Hippocampal formation (tissue), 2 donors: ENCODE measurements around the gene SPNS3.

Source experiments
- DNase-seq, 2 donors: peaks; one replicate each; lab custom pipeline; 2025; lab: John Stamatoyannopoulos, UW

SPNS3 gene

DNA sequence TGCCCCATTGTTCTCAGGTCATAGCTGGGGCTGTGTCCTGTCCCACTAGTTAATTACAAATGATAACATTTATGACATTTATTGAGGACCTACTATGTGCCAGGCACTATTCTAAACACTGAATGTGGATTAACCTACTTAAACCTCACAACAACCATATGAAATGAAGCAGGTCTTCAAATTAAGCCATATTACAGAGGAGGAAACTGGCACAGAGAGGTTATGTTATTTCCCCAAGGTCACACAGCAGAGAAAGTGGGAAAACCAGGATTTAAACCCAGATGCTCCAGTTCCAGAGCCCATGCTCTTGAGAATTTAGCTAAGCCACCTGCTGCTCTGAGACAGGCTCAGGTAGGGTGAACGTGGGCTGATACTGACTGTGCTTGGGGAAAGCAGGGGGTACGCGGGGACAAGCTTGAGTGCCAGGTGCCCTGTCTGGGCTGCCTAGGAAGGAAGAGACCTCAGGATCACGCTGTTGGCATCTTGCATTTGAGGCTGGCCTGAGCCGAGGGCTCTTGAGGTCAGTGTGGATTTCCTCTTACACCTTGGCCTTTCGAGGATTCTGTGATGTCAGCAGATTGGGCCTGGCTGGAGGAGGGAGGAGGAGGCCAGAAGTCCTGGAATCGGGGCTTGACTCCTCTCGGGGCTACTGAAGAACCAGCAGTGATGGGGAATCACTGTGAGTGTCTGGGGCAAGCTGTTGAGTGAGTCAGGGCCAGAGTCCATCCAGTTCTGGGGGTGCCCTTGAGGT is 73.8 kb downstream of the SPNS3 start:
- no peak for DNase-seq

DNA sequence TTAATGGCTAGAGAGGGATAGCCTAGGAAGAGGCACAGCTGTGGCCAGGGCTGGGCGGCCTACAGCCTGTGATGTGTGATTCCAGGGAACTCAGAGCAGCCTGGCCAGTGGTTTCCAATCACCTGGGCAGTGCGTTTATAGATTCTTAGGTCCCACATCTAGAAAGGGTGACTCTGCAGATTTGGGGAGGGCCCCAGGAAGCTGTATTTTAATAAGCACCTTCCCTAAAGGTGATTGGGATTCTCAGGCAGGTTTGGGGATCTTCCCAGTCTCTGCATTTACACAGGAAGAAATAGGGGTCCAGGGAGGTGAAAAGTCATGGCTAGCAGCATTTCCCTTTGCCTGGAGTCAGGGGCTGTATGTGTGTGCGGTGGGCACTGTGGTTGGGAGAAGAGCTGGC is 74.5 kb downstream of the SPNS3 start:
- no peak for DNase-seq

DNA sequence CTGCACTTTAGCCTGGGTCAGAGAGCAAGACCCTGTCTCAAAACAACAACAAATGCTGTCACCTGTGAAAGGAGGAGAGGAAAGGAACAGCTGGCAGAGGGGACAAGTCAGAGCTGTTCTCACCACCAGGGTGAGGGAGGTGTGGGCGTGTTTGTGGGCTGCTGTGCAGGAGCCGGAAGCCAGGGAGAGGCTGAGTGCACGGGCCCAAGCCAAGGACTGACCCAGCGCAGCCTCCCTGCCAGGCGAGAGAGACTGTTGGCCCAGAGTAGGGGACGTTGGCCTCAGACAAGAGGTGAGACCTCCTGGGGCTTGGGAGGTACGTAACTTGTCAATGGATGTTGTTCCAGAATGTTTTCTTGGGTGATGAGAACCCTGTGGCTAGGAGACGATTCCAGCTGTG is 75.7 kb downstream of the SPNS3 start:
- no peak for DNase-seq

DNA sequence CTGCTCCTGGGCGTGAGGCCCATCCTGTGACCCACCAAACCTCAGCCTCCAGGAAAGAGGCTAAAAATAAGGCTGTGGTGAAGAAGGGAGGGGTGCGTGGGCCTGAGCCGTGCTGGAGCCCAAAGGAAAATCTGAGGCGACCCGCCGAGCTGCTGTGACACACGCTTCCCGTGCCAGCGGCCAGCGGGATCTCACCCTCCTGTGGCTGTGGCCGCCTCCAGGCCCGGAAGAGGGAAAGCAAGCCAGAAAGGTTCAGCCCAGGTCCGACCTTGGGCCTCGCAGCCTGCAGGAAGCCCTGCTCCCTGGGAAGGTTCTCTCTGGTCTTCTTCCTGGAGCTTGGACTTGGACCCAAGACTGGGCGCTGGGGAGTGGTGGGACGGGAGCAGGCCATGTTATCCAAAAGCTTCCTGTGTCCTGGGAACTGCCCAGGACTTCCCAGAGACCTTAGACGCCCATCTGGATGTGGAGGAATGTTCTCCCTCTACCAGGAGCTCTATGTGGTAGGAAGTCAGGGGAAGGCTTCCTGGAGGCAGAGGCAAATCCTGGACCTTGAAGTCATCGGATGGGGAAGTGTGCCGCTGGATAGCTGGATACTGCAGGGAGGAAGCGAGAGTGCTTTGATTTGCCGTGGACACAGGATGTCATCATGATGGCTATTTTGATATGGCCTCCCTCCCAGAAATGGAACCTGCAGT is 76.3 kb downstream of the SPNS3 start:
- DNase-seq, result no peak

DNA sequence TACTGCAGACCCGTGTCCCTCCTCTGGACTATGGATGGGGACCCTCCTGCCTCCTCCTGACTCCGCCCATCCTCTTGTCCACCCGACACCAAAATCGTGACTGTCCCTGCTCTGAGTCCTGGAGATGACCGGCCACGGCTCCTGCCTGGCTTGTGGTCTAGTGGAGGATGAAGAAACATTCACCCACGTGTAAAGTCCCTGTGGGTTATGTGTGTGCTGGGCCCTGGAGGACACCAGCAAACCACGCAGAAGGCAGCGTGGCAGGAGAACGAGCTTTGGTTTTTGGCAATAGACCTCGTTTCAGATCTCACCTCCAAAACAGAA is 76.8 kb downstream of the SPNS3 start:
- DNase-seq, result no peak

DNA sequence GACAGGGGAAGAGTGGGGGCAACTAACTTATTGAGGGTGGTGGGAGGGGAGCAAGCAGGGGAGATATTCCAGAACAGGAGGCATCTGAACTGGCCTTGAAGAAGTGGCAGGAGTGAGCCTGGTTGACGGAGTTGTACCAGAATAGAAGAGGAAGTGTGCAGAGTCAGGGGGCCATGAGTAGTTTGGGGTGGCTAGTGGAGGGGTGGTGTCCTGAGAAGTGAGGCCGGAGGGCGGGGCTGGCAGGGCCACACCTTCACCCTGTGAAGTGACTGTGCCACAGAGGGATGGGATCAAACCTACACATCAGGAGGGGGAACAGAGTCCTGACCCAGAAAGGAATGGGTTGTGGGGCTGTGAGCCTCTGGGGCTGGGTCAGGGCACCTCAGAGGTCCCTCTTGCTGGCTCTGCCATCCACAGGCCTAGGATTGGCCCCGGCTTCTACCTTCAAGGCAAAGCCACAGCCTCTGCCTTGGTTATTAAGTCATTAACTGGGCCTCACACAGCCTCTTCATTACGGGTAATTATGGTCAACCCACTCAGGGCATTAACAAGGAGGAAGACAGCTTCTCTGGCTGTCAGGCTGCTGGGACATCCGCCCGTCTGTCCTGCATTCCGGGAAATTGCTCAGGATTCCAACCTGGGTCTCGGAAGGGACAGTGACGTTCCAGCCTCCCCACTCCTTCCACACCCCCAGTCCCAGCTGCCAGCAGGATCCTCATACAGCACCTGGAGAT is 77.6 kb downstream of the SPNS3 start:
- DNase-seq, result no peak

DNA sequence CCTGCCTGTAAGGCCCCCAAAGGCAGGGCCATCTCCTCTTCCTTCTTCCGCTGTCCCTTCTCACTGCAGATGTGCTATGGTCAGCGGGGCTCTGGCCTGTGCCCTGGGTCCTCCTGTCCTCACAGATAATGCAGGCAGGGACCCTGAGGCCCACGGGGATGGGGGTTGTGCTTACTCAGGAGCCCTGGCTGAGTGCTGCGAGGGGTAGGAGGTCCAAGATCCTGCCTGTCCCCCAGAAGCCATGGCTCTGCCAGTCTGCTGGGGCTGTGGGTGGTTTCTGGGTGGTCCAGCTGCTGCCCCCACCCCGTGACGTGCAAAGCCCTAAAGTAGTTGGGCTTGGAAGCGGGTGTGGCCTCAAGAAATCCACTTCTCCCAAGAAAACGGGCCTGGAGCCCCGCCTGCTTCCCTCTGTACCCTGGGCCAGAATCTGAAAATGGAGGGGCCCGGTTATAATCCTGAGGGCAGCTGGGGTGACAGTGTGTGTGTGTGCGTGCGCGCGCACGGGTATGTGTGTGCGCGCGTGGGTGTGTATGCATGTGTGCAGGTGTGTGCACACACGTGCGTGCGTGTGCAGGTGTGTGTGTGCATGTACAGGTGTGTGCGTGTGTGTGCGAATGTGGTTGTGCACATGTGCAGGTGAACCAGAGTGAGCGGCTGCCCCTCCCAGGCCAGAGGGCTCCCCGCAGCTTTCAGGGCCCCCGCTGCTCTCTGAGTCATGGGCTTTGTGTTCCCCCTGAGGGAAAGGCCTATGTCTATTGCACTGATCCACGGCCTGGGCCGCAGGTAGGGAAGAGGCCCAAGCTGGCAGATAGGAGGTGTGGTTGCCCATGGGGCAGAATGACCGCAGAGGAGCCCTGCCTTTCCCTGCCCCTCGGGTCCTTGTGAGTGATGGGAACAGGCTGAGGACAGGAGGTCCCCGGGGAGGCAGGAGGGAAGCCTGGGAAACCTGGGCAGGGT is 78.7 kb downstream of the SPNS3 start:
- DNase-seq, result no peak

DNA sequence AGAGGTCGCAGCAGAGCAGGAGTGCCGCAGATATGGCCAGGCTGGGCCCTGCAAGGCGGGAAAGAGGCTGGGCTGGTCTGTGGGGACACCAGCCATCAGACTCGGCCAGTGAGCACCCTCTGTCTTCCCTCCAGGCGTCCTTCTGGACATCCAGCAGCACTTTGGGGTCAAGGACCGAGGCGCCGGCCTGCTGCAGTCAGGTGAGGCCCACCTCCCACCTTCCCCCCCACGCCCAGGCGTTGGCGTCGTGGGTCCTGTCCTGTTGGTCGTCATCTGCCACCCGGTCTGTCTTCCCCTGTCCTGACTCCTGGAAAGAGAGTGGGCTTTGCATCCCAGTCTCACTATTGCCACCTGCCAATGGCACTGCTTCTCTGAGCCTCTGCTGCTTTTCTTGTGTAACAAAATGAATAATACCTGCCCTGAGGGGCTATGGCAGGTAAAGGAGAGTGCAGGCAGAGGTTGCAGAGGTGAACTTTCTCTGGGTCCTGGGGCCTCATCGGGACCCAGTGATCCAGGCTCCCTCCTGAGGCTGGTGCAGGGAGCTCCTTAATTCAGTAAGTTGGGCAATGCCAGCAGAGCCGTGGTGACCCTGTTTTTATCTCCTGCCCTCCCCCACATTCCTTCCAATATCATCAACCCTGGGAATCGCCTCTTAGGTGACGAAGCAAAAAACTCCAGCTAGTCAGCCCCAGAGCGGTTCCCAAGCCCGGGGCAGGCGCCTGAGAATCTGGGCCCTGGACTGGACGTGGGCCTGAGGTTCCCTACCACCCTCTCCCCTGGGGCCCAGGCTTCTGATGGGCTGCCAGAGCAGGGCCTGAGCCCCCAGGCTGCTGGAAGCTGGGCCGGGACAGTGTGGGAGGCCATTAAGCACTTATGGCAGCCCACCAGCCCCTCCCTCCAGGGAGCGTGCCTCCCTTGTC is 79.6 kb downstream of the SPNS3 start:
- DNase-seq, result no peak

DNA sequence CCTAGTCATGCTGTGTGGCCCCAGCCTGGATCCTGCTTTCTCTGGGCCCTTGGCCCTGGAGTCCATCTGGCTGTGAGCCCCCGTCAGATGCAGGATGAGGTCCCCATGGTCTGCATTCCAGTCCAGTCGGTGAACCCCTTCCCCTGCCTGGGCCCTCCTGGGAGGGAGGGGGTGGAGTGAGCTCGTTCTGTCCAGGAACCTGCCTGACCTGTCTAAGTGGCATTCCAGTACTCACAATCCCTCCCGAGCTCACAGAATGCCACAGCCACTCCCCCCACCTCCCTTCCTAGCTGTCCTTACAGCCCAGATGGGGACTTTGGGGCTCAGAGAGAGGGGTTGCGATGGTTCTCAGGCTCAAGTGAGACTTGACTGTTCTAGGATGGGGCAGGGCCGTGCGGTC is 80.5 kb downstream of the SPNS3 start:
- no peak for DNase-seq

DNA sequence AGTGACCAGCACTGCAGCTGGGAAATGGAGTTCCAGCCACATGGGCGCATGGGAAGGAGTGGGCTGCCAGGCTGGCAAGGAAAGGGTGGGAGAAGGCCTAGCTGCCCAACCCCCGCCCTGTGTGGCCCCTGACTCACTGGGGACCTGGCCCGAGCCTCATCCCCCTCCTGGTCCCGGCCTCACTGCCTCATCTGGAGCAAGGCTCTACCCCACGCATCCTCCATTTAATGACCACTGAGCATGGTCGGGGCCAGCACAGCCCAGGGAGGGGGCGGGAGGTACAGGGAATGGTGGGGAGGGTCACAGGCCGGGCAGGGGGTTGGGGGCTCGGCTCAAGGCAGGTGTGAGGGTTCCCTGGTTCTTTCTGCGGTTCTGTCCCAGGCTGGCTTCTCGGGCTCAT is 81.0 kb downstream of the SPNS3 start:
- DNase-seq, result no peak

DNA sequence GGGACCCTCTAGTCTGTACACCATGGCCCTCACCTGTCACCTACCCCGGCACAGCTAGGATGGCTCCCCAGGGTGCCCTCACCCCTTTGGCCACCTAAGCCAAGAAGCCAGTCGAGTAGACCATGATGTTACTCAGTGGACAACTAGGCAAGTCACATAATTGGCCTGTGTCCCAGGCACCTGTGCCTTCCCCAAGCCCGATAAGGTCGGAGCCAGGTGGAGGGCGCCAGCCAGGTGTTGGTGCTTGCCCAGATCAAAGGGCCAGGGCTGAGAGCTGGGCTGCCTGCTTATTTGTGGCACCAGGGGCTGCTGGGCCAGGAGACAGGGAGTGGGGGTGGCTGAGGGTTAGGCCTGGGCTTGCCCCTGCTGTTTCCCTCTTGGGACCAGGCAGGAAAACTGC is 81.8 kb downstream of the SPNS3 start:
- no peak for DNase-seq

DNA sequence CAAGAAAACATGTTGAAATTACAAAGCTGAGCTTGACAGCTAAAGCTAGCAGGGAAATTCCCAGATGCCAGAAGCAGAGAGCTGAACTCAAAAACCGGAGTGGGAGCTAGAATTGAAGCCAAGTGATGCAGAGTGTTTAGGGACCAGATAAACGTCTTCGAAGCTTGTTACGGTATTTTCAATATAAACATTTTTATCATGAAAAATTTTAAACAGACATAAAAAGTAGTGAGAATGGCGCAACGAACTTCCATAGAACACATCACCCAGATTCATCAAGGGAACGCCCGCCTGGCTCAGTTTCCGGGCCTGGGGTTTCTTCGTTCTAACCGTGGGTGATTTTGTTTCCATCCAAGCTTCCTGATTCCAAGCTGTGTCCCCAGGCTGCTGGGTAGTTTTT is 83.0 kb downstream of the SPNS3 start:
- DNase-seq, result no peak

DNA sequence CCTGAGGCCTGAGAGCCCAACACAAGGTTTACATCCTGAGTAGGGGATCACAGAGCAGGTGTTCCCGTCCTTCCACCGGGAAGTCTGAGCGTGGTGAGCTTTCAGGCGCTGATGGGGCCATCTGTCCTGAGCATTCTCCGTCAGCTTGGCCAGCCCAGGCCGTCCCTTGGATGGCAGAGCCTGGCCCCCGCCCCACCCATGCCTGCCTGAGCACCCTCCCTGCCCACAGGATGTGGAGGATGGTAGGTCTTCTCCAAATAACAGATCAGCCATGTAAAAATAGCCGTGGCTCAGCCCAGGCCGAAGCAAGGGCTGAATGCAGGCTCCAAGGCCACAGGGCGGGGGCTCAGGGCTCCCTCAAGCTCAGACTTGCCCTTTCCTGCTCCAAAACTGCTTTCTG is 85.2 kb downstream of the SPNS3 start:
- no peak for DNase-seq

DNA sequence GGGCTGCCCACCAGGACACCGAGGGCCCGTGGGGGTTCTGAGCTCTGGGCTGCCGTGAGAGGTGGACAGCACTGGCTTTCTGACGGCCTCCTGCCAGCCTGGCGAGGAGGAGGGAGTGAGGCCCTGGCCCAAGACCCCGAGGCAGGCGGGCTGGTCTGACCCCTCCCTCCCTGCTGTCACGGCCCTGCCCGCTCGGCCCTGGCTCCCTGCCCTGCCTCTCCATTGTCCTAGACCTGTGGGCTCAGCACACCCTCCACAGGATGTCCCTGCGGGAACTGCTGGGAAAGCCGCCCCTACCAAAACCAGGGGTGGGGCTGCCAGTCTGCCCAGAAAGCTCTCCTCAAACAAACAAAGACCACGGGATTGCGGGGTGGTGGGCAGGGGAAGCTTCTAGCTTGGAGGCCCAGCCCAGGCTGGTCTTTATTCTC is 85.6 kb downstream of the SPNS3 start:
- DNase-seq, result peak in 1 of 2 donors; percentile 44

DNA sequence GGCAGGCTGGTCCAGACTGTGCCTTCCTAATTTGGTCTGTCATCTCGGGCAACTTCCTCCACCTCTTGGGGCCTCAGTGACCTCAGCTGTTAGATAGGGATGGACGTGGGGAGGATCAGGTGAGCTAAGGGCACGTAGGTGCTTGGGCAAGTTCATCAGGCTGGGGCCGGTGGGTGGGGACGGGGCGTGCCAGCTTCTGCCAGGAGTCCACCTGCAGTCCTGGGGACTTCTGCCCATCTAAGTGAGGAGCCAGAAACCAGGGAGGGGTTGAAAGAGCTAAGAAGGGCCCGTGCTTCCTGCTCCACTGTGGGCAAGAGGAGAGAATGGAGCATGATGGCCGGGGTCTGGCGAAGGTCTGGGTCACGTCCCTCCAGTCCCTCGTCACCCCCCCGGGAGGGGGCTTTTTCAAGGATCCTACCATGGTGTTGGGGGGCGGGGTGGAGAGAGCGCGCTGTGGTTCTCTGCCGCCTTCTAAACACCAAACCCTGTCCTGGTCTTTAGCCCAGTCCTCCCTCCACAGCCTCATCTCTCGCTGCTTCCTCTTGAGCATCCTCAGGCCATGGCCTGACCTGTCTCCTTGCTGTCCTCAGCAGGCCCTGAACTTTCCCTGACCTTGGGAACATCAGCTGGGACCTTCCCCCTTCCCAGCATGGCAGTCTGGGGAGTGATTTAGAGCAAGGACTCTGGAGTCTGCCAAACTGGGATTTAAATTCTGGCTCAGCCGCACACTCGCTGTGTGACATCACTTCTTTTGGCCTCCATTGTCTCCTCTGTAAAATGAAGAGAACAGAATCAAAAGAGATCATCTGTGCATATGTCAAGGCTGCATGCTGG is 86.5 kb downstream of the SPNS3 start:
- DNase-seq, result no peak

DNA sequence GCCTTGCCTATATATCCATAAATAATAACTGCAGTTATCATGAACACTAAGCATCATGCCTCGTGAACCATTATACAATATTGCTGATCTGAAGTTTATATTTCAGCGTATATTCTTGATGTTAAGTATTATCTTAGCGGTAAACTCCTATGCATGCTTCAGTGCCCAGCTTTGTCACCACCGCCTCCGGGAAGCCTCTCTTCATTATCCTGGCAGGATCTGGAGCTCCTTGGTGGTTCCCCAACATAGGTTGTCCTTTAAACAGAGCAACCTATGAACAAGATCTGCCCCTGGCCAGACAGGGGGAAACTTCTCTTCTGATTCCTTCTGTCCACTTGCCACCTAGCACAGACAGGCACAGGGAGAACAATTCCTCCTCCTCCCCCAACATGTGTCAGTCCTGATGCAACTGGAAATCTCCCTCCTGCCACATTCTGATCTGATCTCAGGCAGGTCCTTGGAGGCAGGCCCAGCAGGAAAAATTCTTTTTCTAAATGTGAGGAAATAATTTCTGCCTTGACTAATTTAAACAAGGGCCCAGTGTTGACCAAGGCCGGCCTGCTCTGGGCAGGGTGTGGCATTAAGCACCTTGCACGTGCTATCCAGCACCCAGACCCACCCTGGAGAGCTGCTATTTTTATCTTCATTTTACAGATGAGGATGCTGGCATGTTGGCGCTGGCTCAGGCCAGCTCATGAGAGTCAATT is 87.3 kb downstream of the SPNS3 start:
- no peak for DNase-seq

DNA sequence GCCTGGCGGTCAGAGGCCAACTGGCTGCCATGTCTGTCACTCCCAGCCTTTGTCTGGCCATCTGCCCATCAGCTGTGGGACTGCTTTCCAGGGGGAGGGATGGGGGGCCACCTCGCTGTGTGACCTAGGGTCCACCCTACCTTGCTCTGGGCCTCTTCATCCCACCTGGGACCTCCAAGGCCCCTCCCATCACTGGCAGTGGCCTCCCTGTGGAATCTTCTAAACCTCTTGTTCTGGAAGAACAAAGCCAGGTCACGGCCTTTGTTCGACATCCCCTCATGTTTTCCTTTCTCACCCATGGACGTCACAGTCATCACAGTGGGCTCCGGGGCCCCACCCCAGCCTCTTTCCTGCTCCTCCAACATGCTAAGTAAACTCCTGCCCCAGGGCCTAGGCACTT is 88.9 kb downstream of the SPNS3 start:
- no peak for DNase-seq

DNA sequence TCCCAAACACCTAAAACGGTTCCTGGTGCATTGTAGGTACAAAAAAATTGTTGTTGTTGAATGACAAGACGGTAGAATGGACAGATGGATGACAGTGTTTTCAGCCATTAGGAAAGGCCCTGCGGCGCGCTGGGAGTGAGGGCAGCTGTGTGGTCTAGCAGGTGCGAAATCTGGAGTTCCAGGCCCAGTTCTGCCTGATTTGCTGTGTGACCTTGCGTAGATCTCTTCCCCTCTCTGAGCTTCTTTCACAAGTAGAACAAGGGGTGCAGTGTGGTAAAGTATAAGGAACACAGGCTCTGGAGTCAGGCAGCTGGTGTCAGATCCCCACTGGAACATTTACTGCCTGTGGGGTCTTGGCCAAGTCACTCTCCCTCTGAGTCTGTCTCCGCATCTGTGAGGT is 90.2 kb downstream of the SPNS3 start:
- DNase-seq, result no peak

DNA sequence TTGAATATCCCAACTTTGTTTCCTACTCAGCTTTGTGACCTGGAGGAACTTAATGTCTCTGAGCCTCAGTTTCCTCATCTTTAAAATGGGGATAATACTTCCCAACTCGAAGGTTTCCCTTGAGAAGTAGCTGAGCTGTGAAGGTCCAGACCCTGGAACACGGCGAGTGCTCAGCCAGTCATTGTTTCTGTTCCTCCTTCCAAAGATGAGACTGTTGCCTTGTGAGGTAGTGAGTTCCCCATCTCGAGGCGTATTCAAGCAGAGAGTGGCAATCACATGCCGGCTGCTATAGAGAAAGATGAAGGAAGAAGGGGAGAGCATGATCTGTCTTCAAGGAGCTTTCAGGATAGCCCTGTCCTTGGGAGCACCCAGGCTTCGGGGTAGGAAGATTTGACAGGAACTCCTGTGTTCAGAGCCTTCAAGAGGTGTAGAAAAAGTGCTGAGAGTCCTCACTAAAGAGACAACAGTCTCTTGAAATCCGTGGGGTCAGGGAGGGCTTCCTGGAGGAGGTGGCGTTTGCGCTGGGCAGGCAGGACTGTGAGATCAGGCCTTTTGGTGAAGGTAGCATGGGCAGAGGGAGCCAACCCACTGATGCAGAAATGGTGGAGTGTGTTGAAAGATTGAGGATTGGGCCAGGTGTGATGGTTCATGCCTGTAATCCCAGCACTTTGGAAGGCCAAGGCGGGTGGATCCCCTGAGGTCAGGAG is 92.1 kb downstream of the SPNS3 start:
- no peak for DNase-seq
